Colonic mucosa (tissue), 4 donors: Measurements from ENCODE around the gene MED12L. TPM values are rescaled to one million over a fixed set of nuclear protein-coding genes. Genes with fewer than 3 reads are reported as not detected.

Experiments used
- DNase-seq: peaks from one replicate; pipeline ENCODE4 v3.0.0-alpha.2; 2020
- H3K27ac ChIP-seq: fragments of 200-600 bp; one replicate; pipeline ENCODE4 v1.8.0; 2021
- H3K27me3 ChIP-seq: fragments of 200-600 bp; one replicate; pipeline ENCODE4 v1.8.0; 2021
- H3K36me3 ChIP-seq: fragments of 200-600 bp; one replicate; pipeline ENCODE4 v1.8.0; 2021
- H3K4me1 ChIP-seq: fragments of 200-600 bp; one replicate; pipeline ENCODE4 v1.8.0; 2021; ENCODE audit warnings: mild to moderate bottlenecking
- H3K4me3 ChIP-seq: fragments of 200-600 bp; one replicate; pipeline ENCODE4 v1.8.0; 2021
- H3K9ac ChIP-seq, 2 donors: one replicate each; pipeline ENCODE4 v1.7.0; 2013; ENCODE audit warnings: control low read depth in 2 of 2, low read depth in 2 of 2, low read length in 2 of 2
- H3K9me3 ChIP-seq: fragments of 200-600 bp; one replicate; pipeline ENCODE4 v1.8.0; 2021
- intact Hi-C: fragments of 100-400 bp; cut with DNase I; formaldehyde crosslinking; loops from one replicate; pipeline ENCODE4 v1.14.1; 2022
- total RNA-seq, 2 donors: library from RNA; stranded (reverse); fragmentation: NEBNext Ultra II Directional in 1 of 2; extraction: Animal tissue kit (Norgen Biotek cat#: 25700) in 1 of 2; gene quantifications; one replicate each; pipeline ENCODE4 v1.2.1, GENCODE V29; 2021
- TF ChIP-seq, protein P1 (sequence below): fragments of 200-600 bp; IDR thresholded peaks from one replicate; pipeline ENCODE4 v1.8.0; 2022; ENCODE audit warnings: antibody characterized with exemption, mild to moderate bottlenecking
- donor health status: healthy.
- donor health status: DM: no; HTN: no; CAD: no.
- donor health status: DM: no; HTN: no; CAD: no.

The MED12L gene
- total RNA-seq, 2 donors from 2014 or later = 0.32 to 1.3 TPM

DNA sequence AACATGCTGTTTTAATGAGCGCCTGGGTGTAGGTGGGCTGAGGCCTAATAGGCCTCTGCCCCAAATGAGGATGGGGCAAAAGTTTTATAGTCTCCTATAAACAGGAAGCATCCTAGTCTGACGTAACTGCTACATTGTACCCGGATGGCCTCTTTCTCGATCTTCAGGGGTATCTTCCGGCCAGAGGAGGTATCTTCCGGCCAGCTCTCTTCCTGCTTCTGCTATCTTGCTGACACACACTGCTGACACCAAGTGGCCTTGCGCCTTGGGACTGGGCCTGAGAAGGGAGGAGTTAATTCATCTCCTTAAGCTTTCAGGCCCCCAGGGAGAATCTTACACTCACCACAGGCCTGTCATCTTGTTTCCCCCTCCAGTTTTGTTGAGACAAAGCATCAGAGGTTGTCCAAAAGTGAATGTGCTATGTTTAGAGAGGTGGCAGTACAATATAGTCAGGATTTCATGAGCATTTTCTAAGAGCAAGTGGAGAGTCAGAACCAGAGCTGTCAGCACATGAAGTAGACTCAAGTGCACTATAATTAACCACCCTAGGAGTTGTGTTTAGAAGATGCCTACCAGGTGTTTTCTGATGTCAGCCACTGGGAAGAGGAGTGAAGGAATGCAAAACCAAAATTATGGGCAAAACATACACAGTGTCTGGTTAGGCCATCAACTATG is 391.0 kb downstream of the MED12L start:
- H3K4me3 ChIP-seq = no peak overlapping the region
- intact Hi-C loops = no loop called here
- no peaks in the 10 kb centered on the region for H3K36me3 ChIP-seq
- DNase-seq = no peak
- no peak overlapping the region for H3K27ac ChIP-seq
- no peak overlapping the region for H3K9ac ChIP-seq
- no peaks in the 10 kb centered on the region for H3K9me3 ChIP-seq
- TF ChIP-seq, protein P1, sequence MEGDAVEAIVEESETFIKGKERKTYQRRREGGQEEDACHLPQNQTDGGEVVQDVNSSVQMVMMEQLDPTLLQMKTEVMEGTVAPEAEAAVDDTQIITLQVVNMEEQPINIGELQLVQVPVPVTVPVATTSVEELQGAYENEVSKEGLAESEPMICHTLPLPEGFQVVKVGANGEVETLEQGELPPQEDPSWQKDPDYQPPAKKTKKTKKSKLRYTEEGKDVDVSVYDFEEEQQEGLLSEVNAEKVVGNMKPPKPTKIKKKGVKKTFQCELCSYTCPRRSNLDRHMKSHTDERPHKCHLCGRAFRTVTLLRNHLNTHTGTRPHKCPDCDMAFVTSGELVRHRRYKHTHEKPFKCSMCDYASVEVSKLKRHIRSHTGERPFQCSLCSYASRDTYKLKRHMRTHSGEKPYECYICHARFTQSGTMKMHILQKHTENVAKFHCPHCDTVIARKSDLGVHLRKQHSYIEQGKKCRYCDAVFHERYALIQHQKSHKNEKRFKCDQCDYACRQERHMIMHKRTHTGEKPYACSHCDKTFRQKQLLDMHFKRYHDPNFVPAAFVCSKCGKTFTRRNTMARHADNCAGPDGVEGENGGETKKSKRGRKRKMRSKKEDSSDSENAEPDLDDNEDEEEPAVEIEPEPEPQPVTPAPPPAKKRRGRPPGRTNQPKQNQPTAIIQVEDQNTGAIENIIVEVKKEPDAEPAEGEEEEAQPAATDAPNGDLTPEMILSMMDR = no peak
- H3K4me1 ChIP-seq = no peaks in the 10 kb centered on the region
- no peaks in the 10 kb centered on the region for H3K27me3 ChIP-seq

DNA sequence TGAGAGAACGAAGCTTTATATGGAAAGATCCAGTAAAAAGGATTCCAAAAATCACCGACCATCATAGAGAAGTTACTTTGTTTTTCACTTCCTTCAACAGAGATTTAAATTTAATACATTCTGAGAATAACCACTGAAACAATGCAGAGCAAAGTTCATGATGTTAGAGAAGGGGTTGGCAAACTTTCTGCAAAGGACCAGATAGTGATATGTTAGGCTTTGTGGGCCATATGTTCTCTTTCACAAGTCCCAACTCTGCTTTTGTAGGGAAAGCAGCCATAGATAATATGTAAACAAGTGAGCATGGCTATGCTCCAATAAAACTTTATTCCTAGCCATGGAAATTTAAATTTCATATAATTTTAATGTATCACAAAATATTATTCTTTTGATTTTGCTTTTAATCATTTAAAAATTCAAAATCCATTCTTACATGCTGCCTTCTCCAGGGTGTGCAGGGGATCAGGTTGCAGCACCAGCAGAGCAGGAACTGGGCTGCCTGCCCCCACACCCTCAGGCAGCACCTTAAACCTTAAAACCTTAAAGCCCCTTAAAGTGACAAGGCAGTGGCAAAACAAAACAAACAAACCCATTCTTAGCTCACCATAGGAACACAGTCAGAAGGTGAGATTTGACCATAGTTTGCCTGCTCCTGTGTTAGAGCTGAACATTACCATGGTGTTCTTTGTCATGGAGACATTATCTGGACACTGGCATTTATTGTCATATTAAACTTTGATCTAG is 392.3 kb downstream of the MED12L start:
- DNase-seq = no peak
- TF ChIP-seq, protein P1 = no peak
- H3K9ac ChIP-seq = no peak overlapping the region

DNA sequence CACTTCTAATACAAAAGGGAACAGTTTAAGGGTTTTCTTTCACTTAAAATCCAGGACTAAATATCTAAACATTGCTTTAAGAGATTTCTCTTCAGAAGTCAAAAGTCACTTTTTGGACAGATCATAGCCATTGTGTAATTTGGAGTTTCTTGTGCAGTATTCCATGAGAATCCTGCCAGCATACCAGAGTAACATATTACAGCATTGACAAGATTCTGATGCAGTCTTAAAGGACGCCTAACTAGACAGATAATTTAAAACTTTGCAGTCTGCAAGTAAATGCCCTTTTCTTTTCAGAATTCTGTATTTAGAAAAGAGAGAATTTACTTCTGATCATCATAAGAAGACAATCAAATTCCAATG is 392.9 kb downstream of the MED12L start:
- intact Hi-C loops = no loop called here
- Histone ChIP-seq H3K36me3 (no peaks in the 10 kb centered on the region), H3K27ac (no peak overlapping the region), H3K9ac (no peak overlapping the region), H3K27me3 (no peaks in the 10 kb centered on the region), H3K4me1 (no peaks in the 10 kb centered on the region), H3K4me3 (no peak overlapping the region), H3K9me3 (no peaks in the 10 kb centered on the region)
- DNase-seq = no peak
- TF ChIP-seq, protein P1 = no peak

More for the DNA sequence above, 392.3 kb downstream of the MED12L start:
- intact Hi-C loops = no loop called here
- Histone ChIP-seq H3K4me1 (no peaks in the 10 kb centered on the region), H3K27ac (no peak overlapping the region), H3K9me3 (no peaks in the 10 kb centered on the region), H3K4me3 (no peak overlapping the region), H3K27me3 (no peaks in the 10 kb centered on the region), H3K36me3 (no peaks in the 10 kb centered on the region)

DNA sequence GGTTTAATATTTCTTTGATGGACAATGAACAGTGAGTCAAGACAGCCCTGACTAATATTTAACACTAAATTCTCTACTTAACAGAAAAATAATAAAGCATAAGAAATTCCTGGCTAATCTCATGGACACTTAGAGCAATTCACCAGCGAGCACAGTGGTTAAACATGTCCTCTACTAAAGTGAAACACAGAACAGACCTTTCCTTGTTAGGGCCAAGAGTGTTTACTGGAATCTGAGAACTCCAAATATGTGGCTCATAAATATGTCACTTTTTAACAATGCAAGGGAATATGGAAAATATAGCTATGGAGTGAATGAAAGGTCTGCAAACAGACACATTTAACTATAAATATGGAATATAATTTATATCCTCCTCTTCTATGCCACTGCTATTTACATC is 394.0 kb downstream of the MED12L start:
- Histone ChIP-seq H3K27me3 (no peaks in the 10 kb centered on the region), H3K36me3 (no peaks in the 10 kb centered on the region), H3K4me3 (no peak overlapping the region), H3K4me1 (no peaks in the 10 kb centered on the region), H3K27ac (no peak overlapping the region), H3K9me3 (no peaks in the 10 kb centered on the region), H3K9ac (no peak overlapping the region)
- intact Hi-C loops = no loop called here
- TF ChIP-seq, protein P1 = no peak
- no peak for DNase-seq

DNA sequence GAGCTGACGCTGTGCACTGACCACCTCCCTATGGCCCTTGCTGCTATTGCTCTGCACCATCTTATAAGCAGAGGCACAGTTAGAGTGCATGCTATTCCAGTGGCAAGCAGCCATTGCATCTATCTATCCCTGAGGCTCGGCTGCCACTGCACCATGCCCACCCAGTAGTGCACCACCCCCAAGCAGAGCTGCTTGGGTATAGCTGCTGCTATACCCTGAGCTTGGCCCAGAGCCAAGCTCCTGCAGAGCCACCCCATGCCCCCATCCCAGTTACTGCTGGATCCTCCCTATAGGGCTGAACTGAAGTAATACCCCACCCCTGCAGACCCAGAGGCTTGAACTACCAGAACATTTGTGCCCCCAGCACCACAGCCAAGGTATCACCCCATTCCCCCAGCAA is 395.0 kb downstream of the MED12L start:
- intact Hi-C loops = no loop called here
- no peaks in the 10 kb centered on the region for H3K27me3 ChIP-seq
- no peaks in the 10 kb centered on the region for H3K36me3 ChIP-seq
- no peak overlapping the region for H3K9ac ChIP-seq
- no peaks in the 10 kb centered on the region for H3K4me1 ChIP-seq
- no peak overlapping the region for H3K4me3 ChIP-seq
- no peak for DNase-seq
- H3K27ac ChIP-seq = no peak overlapping the region
- no peaks in the 10 kb centered on the region for H3K9me3 ChIP-seq
- TF ChIP-seq, protein P1 = no peak
